Fibroblast of villous mesenchyme (primary cell): Measurements from ENCODE around the gene ANKDD1A. TPM values are rescaled to one million over a fixed set of nuclear protein-coding genes. Genes with fewer than 3 reads are reported as not detected.

Source experiments
- DNase-seq: peaks from one replicate; pipeline ENCODE4 v3.0.0-alpha.2; 2010; ENCODE audit warnings: low read depth
- H3K4me3 ChIP-seq: 2 replicates; pipeline ENCODE4 v1.5.1; 2011; ENCODE audit warnings: low read depth, mild to moderate bottlenecking, low read length
- total RNA-seq: library from RNA; depleted of rRNA; stranded (reverse); fragments of >200 nt; gene quantifications from 2 replicates; pipeline ENCODE4 v1.2.3, GENCODE V29; 2012
- TF ChIP-seq, protein P1 (sequence below): IDR thresholded peaks from 2 replicates; pipeline ENCODE4 v1.5.1; 2012; ENCODE audit warnings: low read depth, mild to moderate bottlenecking, low read length; ENCODE audit not compliant: insufficient read depth

ANKDD1A gene
- total RNA-seq, 1 donor: 3.9 TPM

DNA sequence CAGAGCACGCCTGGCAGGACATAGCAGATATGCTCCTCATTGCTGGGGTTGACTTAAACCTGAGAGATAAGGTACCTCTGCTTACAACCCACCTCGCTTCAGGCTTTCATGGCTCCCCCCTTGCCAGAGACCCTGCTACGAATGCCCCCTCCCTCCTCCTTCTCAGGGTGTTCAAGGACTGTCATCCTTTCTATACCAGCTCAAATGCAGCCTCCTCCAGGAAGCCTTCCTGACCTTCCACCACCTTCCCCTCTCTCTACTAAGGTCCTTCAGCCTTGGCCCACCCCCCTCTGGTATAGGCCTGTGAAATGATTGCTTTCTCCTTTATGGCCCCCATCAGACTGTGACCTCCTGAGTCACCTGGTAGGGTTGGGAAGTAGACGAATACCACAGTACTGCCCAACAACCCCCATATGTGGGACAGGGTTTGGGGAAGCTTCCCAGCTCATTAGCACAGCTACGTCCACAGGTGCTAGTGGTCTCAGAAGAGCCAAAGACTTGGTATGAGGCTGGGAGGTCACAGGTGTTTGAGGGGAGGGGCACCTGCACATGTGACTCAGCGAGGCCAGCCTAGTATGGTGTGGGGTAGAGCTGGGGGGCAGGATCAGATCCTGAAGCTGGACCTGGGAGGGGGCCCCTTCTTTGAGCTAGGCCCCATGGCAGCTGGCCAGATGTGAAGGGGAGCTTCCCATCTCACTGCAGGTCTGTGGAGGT, 32.0 kb downstream of the ANKDD1A start:
- H3K4me3 ChIP-seq: no peak overlapping the region
- DNase-seq: no peak
- TF ChIP-seq, protein P1, sequence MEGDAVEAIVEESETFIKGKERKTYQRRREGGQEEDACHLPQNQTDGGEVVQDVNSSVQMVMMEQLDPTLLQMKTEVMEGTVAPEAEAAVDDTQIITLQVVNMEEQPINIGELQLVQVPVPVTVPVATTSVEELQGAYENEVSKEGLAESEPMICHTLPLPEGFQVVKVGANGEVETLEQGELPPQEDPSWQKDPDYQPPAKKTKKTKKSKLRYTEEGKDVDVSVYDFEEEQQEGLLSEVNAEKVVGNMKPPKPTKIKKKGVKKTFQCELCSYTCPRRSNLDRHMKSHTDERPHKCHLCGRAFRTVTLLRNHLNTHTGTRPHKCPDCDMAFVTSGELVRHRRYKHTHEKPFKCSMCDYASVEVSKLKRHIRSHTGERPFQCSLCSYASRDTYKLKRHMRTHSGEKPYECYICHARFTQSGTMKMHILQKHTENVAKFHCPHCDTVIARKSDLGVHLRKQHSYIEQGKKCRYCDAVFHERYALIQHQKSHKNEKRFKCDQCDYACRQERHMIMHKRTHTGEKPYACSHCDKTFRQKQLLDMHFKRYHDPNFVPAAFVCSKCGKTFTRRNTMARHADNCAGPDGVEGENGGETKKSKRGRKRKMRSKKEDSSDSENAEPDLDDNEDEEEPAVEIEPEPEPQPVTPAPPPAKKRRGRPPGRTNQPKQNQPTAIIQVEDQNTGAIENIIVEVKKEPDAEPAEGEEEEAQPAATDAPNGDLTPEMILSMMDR: no peak

DNA sequence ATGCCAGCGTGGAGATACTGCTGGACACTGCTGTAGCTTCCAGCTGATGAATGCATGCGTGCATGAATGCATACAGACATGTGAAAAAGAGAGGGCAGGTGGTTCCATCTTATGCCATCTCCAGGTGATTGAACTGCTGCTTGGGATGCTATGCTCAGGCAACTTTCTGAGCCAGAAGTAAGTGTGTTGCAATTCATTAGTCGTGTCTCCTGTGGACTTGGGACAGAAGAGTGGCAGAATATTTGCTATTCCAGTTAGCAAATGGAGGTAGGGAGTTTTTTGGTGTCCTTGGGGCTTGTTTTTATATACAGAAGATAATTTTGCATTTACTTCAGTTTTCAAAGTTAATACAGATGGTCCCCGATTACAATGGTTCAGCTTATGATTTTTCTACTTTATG, 33.3 kb downstream of the ANKDD1A start:
- H3K4me3 ChIP-seq: no peak overlapping the region
- DNase-seq: no peak
- TF ChIP-seq, protein P1: no peak

DNA sequence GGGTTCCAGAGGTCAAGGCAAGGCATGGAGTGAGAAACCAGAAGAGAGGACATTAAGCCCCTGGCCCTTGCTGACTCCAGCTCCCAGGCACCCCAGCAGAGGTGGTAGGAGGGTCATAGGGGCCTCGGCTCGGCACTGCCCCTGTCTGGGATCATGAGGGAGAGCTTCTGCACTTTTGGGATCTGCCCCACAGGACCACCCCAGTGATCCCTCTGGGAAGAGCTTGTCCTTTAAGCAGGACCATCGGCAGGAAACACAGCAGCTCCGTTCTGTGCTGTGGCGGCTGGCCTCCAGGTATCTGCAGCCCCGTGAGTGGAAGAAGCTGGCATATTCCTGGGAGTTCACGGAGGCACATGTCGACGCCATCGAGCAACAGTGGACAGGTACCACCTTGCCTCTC, 35.5 kb downstream of the ANKDD1A start:
- no peak overlapping the region for H3K4me3 ChIP-seq
- TF ChIP-seq, protein P1: no peak
- DNase-seq: no peak

GRCh38 chr15:64948916-64949315, 37.2 kb downstream of the ANKDD1A start:
- TF ChIP-seq, protein P1: no peak
- DNase-seq: no peak
- H3K4me3 ChIP-seq: no peak overlapping the region

- no peak for DNase-seq
- TF ChIP-seq, protein P1: no peak
- no peak overlapping the region for H3K4me3 ChIP-seq
These were observed 37.9 kb downstream of the ANKDD1A start for GRCh38 chr15:64949383-64950186.

DNA sequence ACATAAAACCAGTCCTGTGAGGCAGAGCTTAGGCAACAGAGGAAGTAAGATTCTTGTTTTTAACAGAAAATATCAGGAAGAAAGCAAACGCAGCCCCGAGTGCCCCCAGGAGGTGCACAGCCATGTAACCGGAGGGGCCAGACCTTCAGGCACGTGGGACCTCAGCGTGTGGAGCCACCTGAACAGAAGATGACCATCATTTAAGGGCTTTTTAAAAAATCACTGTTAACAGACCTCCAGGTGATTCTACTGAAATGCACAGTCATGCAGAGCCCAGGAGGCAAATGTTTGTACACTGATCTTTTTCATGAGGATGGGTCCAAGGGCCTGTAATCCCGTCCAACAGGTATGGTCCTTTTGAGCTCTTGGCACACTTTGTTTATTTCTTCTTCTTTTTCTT, 39.2 kb downstream of the ANKDD1A start:
- TF ChIP-seq, protein P1: no peak
- H3K4me3 ChIP-seq: no peak overlapping the region
- no peak for DNase-seq
